GM21529 (cell line): ENCODE results near the gene ZNF184.

ENCODE experiments used
- ATAC-seq: cut with Tn5 transposase; IDR thresholded peaks from one replicate; pipeline ENCODE4 v1.9.1; 2021; ENCODE audit not compliant: unreplicated experiment

The ZNF184 gene

DNA sequence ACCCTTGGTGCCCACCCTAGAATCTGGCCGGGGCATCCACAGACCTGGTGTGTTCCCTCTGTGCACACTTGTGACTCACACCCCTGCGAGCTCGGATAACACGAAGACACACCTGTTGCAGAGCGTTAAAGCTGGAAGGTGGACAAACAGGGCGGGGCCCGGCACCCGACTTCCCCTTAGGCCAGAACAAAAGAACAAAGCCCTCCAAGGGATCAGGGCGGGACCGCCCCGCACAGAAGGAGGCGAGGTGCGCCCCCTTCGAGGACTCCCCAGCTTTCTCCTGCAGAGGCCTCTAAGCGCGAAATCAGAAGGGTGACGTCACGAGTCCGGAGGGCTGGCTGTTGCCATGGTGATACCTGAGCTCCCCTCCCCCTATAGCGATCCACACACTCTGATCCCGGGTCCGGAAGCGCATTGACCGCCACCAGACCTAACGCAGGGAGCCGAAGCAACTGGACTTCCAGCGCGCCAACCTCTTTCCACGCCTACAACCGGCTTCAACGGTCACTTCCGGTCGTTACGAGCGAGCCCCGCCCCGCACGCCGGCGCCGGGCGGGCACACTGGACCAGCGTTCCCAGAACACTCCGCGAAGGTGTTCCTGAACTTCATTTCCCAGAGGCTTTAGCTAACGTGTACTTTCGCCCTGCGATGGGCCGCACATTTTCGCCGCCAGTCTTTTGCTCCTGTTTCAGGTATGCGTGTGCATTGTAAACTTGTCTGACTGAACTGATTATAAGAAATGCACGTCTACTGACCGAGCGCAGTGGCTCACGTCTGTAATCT, at the start of gene ZNF184:
ZNF184 (minus strand) TSS at position 489 of the 784 bp plus-strand sequence. CDS start 811 bp downstream, outside the sequence.
- peak; percentile 86 for ATAC-seq

GRCh38 chr6:27518881-27519795, 46.2 kb upstream of the ZNF184 start:
- peak; percentile 69 for ATAC-seq

DNA sequence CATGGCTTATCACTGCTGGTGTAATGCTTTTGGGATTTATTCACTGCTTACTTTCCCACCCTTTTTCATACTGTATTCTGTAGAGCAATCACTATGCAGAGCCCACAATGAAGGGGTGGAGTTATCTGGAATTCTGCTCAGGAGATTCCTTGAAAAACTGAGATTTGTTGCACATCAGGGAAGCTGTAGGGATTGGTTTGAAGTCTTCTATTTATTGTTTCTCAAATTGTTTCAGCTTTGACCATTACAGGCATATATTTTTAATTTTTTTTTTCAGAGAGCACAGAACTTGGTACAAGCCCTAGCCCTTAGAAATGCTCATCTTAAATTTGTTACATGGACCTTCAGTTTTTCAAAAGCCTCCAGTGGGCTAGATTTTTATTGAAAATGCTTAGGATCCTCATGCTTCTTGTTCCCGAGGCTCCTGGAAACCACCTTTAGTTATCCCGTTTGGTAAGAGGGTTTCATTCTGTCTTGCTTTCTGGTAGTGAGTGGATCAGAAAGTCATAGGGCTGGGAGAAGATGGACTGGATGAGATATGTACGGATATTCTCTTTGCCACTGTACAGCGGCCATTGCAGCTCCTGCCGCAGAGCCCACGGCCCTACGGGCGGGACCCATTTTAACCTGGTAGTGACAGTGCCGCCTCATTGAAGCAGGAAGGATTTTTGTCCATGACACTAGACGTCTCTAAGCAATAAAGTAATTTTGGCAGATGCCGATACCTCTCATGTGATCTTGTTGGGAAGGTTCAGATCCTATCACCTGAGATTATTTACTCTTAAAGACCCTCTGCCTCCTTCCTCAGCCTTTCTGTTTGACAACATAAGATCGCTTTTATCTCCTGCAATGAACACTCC, 45.3 kb upstream of the ZNF184 start:
- ATAC-seq: peak; percentile 33

DNA sequence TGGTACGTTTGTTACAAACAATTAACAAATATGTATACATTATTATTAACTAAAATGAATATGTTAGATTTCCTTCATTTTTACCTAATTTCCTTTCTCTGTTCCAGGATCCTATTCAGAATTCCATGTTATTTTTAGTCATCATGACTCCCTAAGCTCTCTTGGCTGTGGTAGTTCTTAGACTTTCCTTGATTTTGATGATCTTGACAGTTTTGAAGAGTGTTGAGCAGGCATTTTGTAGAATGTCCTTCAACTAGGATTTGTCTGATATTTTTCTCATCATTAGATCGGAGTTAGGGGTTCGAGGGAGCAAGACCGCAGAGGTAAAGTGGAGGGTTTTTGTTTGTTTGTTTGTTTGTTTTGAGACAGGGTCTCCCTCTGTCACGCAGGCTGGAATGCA, 44.3 kb upstream of the ZNF184 start:
- no peak for ATAC-seq

DNA sequence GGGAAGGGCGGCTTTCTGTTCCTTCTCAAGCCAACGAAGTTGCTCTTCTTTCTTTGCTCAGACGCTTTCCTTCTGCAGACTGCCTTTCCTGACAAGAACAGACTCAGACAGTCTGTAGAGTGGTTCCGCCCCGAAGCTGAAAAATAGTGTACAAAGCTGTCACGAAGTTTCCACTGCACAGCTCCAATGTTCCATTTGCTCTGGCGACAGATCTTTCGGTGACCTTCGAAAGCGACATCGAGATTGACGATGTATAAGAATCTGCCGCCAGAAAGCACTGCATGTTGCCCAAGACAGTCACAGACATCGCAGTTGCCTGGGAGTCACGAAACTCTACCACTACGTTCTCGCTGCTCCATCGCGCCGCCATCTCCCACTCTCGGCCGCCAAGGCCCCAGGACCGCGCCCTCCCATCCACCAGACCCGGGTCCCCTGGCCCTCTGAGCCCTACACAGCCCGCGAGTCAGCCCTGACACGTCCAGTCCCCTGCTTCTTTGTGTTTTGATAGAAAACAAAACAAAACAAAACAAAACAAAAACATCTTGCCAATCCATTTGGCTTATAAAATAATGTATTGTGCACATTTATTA, 42.1 kb upstream of the ZNF184 start:
- ATAC-seq: no peak

DNA sequence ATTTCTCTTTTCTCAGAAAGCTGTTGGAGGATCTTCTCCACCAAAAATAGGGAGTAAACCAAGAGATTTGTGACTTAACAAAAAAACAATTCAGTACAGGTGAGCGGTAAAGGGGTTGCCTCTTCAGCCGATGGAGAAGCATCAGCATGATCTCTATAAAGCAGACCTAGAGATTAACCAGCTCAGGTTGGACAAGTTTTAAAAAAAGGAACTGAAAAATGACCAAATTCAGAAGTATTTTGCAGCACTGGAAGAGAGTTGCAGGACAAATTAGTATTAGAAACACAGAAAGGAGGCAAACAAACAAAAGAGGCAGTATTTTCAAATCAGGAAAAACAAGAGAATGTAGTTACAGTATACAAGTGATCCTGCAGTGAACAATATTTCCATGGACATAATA, 39.6 kb upstream of the ZNF184 start:
- no peak for ATAC-seq

DNA sequence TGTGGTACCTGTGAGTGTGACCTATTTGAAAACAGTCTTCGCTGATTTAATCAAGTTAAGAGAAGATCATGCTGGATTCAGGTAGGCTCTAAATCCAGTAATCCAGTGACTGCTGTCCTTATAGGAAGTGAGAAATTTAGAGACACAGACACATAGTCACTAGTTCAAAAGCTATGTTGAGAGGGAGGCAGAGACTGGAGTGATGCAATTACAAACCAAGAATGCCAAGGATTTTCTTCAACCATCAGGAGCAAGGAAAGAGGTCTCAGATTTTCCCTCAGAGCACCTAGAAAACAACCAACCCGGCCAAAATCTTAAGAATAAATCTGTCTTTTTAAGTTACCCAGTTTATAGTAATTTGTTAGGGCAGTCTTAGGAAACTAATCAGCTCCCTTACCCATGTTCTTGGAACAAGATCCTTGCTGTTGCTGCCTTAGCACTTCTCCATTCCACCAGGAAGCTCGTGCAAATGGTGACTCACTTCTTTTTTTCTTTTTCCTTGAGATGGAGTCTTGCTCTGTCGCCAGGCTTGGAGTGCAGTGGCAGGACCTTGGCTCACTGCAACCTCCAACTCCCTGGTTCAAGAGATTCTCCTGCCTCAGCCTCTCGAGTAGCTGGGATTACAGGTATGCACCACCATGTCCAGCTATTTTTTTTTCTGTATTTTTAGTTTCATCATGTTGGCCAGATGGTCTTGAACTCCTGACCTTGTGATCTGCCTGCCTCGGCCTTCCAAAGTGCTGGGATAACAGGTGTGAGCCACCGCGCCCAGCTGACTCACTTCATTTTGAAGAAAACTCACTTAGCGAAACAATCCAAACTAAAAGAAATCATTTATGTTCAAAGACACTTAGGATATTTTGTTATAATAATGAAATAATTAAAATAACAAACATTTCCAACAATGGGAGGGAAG, 34.4 kb upstream of the ZNF184 start:
- no peak for ATAC-seq

DNA sequence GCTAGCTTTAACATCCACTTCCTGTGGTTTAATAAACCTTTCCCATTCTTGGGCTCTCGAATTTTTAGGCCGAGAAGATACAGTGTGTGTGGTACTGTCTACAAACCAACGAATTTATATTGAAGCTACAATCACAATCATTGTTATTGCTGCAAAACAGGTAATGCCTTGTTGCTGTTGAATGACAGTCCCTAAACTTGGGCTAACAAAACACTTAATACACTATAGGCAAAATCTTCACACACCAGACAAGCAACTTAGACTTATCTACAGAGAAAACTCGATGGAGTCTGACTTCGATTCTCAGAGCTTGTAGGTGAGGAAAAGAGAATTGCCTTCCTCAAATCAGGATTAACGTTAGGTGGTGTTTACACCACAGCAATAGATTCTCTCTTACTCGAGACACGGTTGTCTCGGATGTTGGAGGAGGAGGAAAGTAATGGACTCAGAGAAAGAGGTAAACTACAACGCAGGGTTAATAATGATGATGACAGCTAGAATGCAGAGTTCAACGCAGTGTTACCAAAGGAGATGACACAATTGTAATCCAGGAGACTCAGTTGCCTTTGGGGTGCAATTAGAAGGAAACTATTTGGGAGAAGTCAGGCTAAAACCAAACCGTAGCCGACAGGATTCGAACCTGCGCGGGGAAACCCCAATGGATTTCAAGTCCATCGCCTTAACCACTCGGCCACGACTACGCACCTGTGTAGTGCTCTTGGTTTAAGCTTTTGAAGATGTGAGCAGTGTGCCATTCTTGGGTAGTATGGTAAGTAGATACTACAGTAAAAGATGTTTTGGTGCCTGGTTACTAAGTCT, 32.5 kb upstream of the ZNF184 start:
- no peak for ATAC-seq

DNA sequence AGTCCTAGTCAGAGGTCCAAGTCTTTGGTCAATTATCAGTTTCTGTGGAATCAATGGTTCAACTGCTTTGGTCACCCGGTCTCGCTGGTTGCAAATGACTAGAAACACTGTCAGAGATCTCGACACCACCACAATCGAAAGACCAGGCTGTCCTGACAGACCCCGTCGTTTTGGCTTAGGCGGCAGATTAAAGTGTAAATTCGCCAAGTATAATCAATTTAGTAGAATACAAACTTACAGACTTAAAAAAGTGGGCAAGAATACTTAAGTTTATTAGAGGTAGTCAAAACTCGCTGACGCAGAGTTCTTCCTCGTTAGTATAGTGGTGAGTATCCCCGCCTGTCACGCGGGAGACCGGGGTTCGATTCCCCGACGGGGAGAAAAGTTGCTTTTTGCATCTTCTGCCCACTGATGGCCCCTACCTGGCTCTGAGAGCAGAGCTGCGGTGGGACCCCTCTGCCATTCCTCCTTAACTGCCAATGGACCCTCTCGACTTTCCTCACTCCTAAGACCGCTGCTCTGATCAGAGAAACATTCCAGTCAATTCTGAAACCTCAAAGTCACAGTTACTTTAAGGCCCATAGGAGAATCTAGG, 30.6 kb upstream of the ZNF184 start:
- peak; percentile 30 for ATAC-seq

GRCh38 chr6:27502508-27503435, 29.9 kb upstream of the ZNF184 start:
- peak; percentile 58 for ATAC-seq

GRCh38 chr6:27501187-27501586, 28.3 kb upstream of the ZNF184 start:
- no peak for ATAC-seq

DNA sequence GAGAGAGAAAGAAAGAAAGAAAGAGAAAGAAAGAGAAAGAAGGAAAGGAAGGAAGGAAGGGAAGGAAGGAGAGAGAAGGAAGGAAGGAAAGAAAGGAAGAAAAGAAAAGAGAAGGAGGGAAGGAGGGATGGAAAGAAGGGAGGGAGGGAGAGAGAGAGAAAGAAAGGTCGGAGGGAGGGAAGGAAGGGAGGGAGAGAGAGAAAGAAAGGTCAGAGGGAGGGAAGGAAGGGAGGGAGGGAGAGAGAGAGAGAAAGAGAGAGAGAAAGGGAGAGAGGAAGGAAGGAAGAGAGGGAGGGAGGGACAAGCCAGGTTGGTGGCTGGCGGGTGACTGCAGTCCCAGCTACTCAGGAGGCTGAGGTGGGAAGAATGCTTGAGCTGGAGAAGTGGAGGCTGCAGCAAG, 27.3 kb upstream of the ZNF184 start:
- no peak for ATAC-seq

DNA sequence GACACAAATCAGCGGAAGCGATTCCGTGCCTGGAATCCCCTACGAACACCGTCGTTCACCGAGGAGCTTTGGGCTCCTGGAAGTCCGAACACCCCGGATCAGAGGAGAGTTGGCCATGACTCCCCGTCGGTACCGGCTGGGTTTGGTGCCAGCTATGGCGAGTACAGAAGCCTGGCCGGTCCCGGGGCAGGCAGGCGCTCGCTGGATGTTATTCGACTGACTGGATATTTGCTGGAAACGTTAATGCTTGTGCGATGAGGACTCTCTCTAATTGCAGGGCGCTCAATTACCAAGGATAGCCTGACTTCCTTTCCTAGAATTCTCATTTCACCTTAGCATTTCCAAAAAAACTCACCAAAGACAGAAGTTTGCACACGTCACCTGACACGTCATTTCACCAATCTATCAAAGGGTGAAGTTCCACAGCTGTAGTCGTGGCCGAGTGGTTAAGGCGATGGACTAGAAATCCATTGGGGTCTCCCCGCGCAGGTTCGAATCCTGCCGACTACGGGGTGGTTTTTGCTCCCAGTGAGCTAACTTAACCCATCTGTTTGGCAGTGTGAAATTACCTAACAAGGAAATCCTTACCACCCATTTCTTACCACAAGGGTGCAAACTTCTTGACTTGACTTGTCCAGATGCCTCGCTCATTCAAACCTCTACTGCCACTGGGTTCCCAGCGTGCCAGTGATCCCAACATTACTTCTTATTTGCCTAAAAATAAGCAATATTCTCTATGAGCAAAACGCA, 22.7 kb upstream of the ZNF184 start:
- ATAC-seq: peak; percentile 68

DNA sequence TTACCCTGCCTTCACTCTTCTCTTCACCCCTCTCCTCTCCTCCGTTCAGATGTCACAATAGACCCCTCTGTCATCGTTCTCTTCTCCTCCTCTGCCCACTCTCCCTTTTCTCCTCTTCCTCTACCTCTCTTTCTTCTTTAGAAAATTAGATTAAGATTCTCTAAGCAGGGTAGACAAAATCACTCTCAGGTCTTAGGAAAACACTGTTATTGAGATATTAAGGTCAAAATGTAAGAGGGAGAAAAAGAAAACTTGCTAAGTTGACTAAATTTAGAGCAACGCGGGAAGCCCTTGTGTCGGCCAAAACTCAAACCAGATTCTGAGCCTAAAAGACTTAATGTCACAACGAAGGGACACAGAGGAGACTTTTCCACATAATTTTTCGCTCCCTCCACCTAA, 22.1 kb upstream of the ZNF184 start:
- ATAC-seq: peak; percentile 15

GRCh38 chr6:27494103-27494502, 21.2 kb upstream of the ZNF184 start:
- ATAC-seq: no peak

- no peak for ATAC-seq
These were observed 19.8 kb upstream of the ZNF184 start for GRCh38 chr6:27492631-27493190.
